ENCODE measurements around the gene FLYWCH2.

The FLYWCH2 gene

GRCh38 chr16:2882650-2883457 is at the start of gene FLYWCH2:
Gene FLYWCH2 (plus strand): TSS chr16:2883215. CDS start chr16:2896450, 13,235 bp downstream.
- peak; percentile 99 for DNase-seq

GRCh38 chr16:2833776-2834175 is 49.2 kb upstream of the FLYWCH2 start:
- no peak for DNase-seq

DNA sequence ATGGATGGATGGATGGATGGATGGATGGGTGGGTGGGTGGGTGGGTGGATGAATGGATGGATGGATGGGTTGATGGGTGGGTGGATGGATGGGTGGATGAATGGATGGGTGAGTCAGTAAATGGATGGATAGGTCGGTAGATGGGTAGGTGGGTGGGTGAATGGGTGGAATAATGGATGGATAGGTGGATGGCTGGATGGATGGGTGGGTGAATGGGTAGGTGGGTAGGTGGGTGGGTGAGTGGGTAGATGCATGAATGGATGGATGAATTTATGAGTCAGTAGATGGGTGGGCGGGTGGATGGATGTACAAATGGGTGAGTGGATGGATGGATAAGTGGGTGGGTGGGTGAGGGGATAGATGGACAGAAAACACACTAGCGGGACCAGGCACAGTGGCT is 48.0 kb upstream of the FLYWCH2 start:
- no peak for DNase-seq

DNA sequence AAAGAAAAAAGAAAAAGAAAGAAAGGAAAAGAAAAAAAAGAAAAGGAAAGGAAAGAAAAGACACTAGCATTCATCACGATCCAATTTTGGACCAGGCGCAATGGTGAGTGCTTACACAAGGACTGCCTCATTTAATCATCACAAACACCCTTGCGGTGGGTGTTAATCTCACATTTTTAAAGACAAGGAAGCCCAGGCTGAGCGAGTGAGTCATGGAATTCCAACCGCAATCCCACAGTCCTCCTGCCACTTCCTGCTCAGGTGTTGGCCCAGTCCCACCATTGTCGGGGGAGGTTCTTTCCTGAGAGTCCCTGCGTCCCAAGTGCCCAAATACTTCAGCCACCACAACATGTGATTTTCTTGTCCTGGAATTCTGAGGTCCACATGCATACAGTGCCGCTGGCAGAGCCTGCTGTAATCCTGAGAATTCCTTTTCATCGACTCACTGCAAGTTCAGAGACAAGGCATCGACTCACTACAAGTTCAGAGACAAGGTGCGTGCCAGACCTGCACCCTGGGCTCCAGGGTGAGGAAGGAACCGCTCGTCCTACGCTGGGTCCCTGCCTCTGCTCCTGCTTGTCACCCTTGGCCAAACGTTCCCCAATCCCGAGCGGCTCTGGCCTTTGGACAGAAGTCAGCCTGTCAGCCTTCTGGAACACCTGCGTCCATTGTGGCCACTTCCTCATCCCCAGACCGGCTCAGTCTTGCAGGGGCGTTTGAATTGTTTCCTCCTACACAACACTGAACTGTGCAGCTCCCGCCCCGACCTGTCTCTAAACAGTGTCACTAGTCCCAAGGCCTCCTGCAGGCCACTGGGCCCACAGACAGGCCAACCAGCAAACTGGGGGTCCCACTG is 47.1 kb upstream of the FLYWCH2 start:
- DNase-seq = no peak

GRCh38 chr16:2836646-2837508 is 46.1 kb upstream of the FLYWCH2 start:
- DNase-seq = no peak

- peak; percentile 55 for DNase-seq
These were observed 44.1 kb upstream of the FLYWCH2 start for GRCh38 chr16:2838928-2839327.

- DNase-seq = no peak
These were observed 43.2 kb upstream of the FLYWCH2 start for GRCh38 chr16:2839650-2840450.

DNA sequence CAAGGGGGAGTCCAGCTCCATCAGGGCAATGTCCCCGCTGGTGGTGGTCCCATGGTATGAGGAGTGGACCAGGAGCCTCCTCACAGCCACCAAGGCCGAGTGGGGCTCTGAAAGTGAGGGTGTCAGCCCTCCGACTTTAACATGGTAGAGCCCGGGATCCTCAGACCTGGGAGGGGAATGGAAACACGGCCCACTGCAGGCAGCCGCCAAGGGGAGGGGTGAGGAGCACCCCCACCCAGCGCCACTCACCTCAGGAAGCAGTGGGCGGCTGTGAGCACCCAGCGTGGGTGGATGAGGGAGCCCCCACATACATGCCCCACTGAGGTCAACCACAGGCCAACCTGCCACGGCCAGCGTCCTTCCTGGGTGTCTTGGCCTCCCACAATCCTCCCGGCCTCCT is 42.1 kb upstream of the FLYWCH2 start:
- DNase-seq = no peak

DNA sequence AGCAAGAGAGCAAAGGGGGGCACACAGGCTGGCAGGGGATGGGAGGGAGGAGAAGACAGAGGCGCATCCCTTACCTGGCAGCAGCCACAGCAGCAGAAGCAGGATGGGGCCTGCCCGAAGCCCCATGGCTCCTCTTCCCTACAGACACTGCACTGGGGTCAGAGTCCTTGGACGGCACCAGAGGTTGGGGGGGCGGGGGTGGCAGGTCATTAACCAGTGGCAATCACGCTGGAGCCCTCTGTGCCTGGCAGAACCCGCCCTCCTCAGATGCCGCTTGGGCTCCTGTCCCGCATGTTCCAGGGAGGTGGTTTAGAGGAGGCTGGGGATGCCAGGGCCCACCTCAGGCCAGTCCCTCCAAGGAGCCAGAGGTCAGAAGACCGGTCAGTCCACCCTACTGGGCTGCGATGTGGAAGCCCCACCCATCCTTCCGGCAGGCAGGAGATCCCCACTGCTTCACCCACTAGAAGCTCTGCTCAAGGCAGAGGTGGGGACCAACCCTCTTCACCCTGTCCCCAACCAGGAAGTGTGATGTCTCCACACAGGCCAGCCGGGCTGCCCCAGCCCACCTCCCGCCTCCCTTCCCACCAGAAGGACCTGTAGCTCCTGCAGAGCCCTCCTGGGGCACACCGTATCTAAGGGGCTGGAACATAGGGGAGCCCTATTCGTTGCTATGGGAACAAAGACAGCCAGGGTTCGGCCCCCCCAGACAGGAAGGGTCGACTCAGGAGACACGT is 41.2 kb upstream of the FLYWCH2 start:
- no peak for DNase-seq

- DNase-seq = peak; percentile 77
These were observed 40.5 kb upstream of the FLYWCH2 start for GRCh38 chr16:2842340-2843000.

- DNase-seq = no peak
These were observed 39.5 kb upstream of the FLYWCH2 start for GRCh38 chr16:2843526-2843925.

- no peak for DNase-seq
These were observed 37.9 kb upstream of the FLYWCH2 start for GRCh38 chr16:2845116-2845515.

GRCh38 chr16:2846511-2847310 is 36.3 kb upstream of the FLYWCH2 start:
- DNase-seq = no peak

DNA sequence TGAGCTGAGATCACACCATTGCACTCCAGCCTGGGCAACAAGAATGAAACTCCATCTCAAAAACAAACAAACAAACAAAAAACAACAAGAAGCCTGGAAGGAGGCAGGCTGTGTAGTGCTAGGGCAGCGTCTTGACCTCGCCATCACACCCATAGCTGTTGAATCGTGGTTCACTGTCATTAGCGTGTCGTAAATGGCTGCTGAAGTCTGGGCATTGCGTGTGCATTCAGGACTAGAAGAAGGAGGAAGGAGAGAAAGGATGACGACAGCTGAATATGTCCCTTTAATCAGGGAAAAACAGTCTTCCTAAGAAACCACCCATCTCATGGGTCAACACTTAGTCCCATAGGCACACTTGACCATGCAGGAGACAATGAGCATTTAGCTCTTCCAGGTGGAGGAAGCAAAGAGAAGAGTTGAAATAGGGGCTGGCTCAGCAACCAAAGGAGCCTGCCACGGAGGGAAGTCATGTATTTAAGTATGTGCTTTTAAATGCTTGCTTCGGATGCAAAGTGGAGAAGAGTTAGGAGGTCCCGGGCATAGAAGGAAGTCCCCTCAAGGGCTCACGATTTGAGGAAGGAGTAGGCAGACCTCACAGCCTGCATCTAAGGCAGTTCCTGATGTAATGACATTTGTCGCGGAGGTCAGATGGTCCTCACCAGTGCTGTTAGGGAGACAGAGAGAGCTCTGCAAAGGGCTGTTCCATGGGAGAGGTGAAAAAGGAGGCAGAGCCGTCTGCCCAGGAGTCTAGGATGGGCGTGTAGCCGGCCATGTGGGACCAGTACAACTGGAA is 33.9 kb upstream of the FLYWCH2 start:
- DNase-seq = no peak

- DNase-seq = no peak
These were observed 30.8 kb upstream of the FLYWCH2 start for GRCh38 chr16:2852003-2852730.

- DNase-seq = no peak
These were observed 30.1 kb upstream of the FLYWCH2 start for GRCh38 chr16:2852731-2853507.

DNA sequence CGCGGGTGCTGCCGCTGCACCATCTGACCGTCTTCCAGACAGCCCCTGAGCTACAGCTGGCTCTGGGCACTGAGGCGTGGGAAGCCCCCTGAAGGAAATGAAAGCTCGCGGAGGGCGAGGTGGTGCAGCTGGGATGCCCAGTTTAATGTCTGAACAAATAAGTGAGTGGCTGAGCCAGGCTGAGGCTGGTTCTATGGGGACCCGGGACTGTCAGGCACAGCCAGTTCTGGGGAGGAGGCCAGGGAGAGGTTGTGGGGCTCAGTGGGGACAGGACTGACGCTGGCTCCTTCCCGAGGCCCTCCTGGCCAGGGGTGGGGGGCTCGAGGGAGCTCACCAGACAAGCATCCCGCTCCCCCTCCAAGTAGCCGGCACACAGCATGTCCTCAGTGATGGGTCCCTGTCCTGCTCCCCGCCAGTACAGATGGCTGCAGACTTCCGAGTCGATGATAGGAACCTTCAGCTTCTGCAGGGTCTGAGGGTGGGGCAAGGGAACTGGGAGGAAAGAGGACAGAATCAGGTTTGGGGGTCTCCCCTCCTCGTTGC is 29.4 kb upstream of the FLYWCH2 start:
- DNase-seq = no peak
